ENCODE results near the gene SPPL3.

The SPPL3 gene

GRCh38 chr12:120932956-120933526 is 28.9 kb upstream of the SPPL3 start:
- TF ChIP-seq CTCF (IDR thresholded peaks at IDR 0.05; ENCODE audit: low read depth, low read length, missing control alignments) = no peak
- H3K4me3 ChIP-seq (ENCODE audit: low read depth, low read length) = no peak overlapping the region
- in situ Hi-C loops (cut with HindIII; ENCODE audit: low sequenced_read_pairs) = loop anchor here (5.0 kb wide), 1 partner anchor 86 kb away; no protein-coding TSS in a partner anchor
- no peak for DNase-seq (ENCODE audit: low read depth)

- no peak for DNase-seq (ENCODE audit: low read depth)
- no peak overlapping the region for H3K4me3 ChIP-seq (ENCODE audit: low read depth, low read length)
- no peak for TF ChIP-seq CTCF (IDR thresholded peaks at IDR 0.05; ENCODE audit: low read depth, low read length, missing control alignments)
- in situ Hi-C loops (cut with HindIII; ENCODE audit: low sequenced_read_pairs) = loop anchor here (5.0 kb wide), 1 partner anchor 85 kb away; no protein-coding TSS in a partner anchor
These were observed 27.9 kb upstream of the SPPL3 start for GRCh38 chr12:120932058-120932457.

- in situ Hi-C loops (cut with HindIII; ENCODE audit: low sequenced_read_pairs) = loop anchor here (5.0 kb wide), 1 partner anchor 83 kb away; no protein-coding TSS in a partner anchor
These were observed 25.9 kb upstream of the SPPL3 start for GRCh38 chr12:120930032-120930431.

GRCh38 chr12:120928864-120929652 is 24.9 kb upstream of the SPPL3 start:
- H3K4me3 ChIP-seq (ENCODE audit: low read depth, low read length) = no peak overlapping the region
- no peak for DNase-seq (ENCODE audit: low read depth)
- no peak for TF ChIP-seq CTCF (IDR thresholded peaks at IDR 0.05; ENCODE audit: low read depth, low read length, missing control alignments)
- in situ Hi-C loops (cut with HindIII; ENCODE audit: low sequenced_read_pairs) = no loop called here

More at GRCh38 chr12:120930032-120930431, 25.9 kb upstream of the SPPL3 start:
- TF ChIP-seq CTCF (IDR thresholded peaks at IDR 0.05; ENCODE audit: low read depth, low read length, missing control alignments) = no peak
- no peak for DNase-seq (ENCODE audit: low read depth)
- no peak overlapping the region for H3K4me3 ChIP-seq (ENCODE audit: low read depth, low read length)

- in situ Hi-C loops (cut with HindIII; ENCODE audit: low sequenced_read_pairs) = no loop called here
- H3K4me3 ChIP-seq (ENCODE audit: low read depth, low read length) = no peak overlapping the region
- DNase-seq (ENCODE audit: low read depth) = no peak
- TF ChIP-seq CTCF (IDR thresholded peaks at IDR 0.05; ENCODE audit: low read depth, low read length, missing control alignments) = no peak
These were observed 21.8 kb upstream of the SPPL3 start for GRCh38 chr12:120925740-120926563.

- no peak overlapping the region for H3K4me3 ChIP-seq (ENCODE audit: low read depth, low read length)
- in situ Hi-C loops (cut with HindIII; ENCODE audit: low sequenced_read_pairs) = no loop called here
- no peak for DNase-seq (ENCODE audit: low read depth)
- no peak for TF ChIP-seq CTCF (IDR thresholded peaks at IDR 0.05; ENCODE audit: low read depth, low read length, missing control alignments)
These were observed 18.1 kb upstream of the SPPL3 start for GRCh38 chr12:120922279-120922678.

Data from astrocyte of the cerebellum (primary cell).